Thoracic aorta (tissue), 2 donors: ENCODE measurements around the gene ZNF516. TPM values are rescaled to one million over a fixed set of nuclear protein-coding genes. Genes with fewer than 3 reads are reported as not detected.

Experiments used
- ATAC-seq: fragments of 150-250 bp; one replicate; pipeline ENCODE4 v1.8.0; 2017; ENCODE audit warnings: low read depth; ENCODE audit not compliant: insufficient number of reproducible peaks, low FRiP score
- DNase-seq: peaks from one replicate; pipeline ENCODE4 v3.0.0-alpha.2; 2020; ENCODE audit warnings: low spot score
- H3K27ac ChIP-seq, 2 donors: fragments of 200-600 bp; sonication (generic); 1 replicate in 1 of 2; 2 replicates in 1 of 2; pipeline ENCODE4 v1.5.1; 2016; ENCODE audit warnings: mild to moderate bottlenecking in 2 of 2, moderate library complexity in 2 of 2
- H3K27me3 ChIP-seq: fragments of 200-600 bp; sonication (generic); replicated peaks from 2 replicates; pipeline ENCODE4 v1.6.0; 2016; ENCODE audit warnings: mild to moderate bottlenecking; ENCODE audit not compliant: insufficient read depth
- H3K36me3 ChIP-seq: fragments of 200-600 bp; sonication (generic); one replicate; pipeline ENCODE4 v1.5.1; 2016
- H3K4me1 ChIP-seq, 2 donors: fragments of 200-600 bp; sonication (generic); 1 replicate in 1 of 2; 2 replicates in 1 of 2; pipeline versions ENCODE4 v1.5.1 to v1.6.0; 2016; ENCODE audit warnings: low read depth in 2 of 2, mild to moderate bottlenecking in 1 of 2; ENCODE audit not compliant: control insufficient read depth in 1 of 2
- H3K4me3 ChIP-seq: fragments of 200-600 bp; sonication (generic); 2 replicates; pipeline ENCODE4 v1.5.1; 2016; ENCODE audit warnings: mild to moderate bottlenecking
- H3K9me3 ChIP-seq: fragments of 200-600 bp; sonication (generic); 2 replicates; pipeline ENCODE4 v1.5.1; 2016
- total RNA-seq, 2 donors: library from RNA; depleted of rRNA; stranded (reverse); fragments of >200 nt; gene quantifications; one replicate each; pipeline versions ENCODE4 v1.1.0 to v1.2.3, GENCODE V29; 2016
- TF ChIP-seq, protein P1 (sequence below): fragments of 200-600 bp; sonication (generic); IDR thresholded peaks from one replicate; pipeline ENCODE4 v1.5.1; 2019; ENCODE audit warnings: antibody characterized with exemption

The ZNF516 gene
- total RNA-seq, 2 donors from 2014 or later: 19.5 to 19.8 TPM

DNA sequence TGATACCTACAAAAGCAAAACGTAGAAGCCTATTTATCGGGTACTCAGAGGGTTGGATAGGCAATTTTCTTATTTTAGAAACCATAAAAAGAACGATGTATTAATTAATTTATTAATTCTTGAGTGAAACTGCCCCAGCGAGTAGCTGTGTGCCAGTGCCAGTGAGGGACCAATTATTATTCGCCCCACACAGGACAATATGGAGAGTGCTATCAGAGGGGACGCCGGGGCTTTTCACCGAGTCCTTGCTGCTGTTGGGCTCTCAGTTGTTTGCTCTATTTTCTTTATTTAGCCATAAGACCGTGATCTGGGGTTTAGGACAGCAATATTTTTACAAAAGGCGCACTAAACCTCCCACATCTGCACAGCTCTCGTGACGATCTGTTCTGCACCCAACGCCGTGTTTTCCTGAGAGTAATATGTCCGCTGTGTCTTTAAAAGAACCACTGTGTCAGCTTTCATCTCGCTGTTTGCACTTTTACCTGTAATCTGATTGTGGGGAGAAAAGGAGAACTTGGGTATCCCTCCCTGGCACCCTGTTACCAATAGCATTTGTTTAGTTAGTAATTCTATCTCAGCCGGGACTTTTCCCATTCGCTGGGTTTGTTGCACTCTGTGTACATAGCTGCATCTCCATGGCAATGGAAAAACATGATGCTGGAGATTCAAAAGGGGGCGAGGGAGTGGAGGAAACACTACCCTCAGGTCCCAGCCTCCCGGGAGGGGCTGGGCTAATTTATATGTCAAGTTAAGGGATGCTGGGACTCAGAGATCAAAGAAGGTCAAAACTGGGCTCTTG lies 30.1 kb upstream of the ZNF516 start:
- Histone ChIP-seq H3K27ac (no peak overlapping the region), H3K4me3 (peak overlapping the region; percentile 18), H3K4me1 (peaks cover 11 to 25% of the 10 kb centered on the region in 2 donors), H3K9me3 (no peaks in the 10 kb centered on the region), H3K36me3 (no peaks in the 10 kb centered on the region), H3K27me3 (no peaks in the 10 kb centered on the region)
- ATAC-seq (no peak), DNase-seq (no peak)
- TF ChIP-seq, protein P1, sequence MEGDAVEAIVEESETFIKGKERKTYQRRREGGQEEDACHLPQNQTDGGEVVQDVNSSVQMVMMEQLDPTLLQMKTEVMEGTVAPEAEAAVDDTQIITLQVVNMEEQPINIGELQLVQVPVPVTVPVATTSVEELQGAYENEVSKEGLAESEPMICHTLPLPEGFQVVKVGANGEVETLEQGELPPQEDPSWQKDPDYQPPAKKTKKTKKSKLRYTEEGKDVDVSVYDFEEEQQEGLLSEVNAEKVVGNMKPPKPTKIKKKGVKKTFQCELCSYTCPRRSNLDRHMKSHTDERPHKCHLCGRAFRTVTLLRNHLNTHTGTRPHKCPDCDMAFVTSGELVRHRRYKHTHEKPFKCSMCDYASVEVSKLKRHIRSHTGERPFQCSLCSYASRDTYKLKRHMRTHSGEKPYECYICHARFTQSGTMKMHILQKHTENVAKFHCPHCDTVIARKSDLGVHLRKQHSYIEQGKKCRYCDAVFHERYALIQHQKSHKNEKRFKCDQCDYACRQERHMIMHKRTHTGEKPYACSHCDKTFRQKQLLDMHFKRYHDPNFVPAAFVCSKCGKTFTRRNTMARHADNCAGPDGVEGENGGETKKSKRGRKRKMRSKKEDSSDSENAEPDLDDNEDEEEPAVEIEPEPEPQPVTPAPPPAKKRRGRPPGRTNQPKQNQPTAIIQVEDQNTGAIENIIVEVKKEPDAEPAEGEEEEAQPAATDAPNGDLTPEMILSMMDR: no peak

DNA sequence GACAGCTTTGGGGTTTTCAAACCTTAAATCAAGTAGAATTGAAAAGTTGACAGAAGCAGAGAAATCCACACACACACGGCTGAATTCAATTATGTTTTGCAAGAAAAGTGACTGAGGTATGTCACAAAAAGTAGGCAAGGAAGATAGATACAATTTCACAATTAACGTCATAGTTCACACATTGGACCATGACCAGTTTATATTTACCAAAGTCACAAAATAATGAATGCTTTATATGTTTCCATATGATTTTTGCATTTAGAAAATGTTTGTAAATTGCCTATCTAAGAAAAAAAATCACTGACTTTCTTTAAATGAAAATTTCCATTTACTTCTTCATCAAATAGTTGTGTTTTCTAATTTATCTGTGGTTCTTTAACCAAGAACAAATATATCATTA lies 29.4 kb upstream of the ZNF516 start:
- Histone ChIP-seq H3K9me3 (no peaks in the 10 kb centered on the region), H3K4me3 (no peak overlapping the region), H3K4me1 (peaks cover 11 to 25% of the 10 kb centered on the region in 2 donors), H3K27ac (no peak overlapping the region), H3K27me3 (no peaks in the 10 kb centered on the region), H3K36me3 (no peaks in the 10 kb centered on the region)
- ATAC-seq (no peak), DNase-seq (no peak)
- TF ChIP-seq, protein P1: no peak

DNA sequence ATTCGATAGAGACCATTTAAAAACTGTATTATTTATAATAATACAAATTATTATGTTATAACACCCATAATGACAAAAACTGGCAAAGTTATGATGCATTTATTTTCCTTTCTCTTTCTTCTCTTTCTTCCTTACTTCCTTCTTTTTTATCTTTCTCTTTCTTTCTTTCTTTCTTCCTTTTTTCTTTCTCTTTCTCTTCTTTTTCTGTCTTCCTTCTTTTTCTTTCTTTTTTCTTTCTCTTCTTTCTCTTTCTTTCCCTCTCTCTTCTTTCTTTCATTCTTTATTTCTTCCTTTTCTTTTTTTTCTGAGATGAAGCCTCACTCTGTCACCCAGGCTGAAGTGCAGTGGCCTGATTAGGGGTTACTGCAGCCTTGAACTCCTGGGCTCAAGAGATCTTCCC lies 27.5 kb upstream of the ZNF516 start:
- Histone ChIP-seq H3K4me3 (no peak overlapping the region), H3K9me3 (no peaks in the 10 kb centered on the region), H3K36me3 (no peaks in the 10 kb centered on the region), H3K4me1 (peaks cover 0 to 8% of the 10 kb centered on the region in 2 donors), H3K27me3 (no peaks in the 10 kb centered on the region), H3K27ac (no peak overlapping the region)
- TF ChIP-seq, protein P1: no peak
- DNase-seq (no peak), ATAC-seq (no peak)

DNA sequence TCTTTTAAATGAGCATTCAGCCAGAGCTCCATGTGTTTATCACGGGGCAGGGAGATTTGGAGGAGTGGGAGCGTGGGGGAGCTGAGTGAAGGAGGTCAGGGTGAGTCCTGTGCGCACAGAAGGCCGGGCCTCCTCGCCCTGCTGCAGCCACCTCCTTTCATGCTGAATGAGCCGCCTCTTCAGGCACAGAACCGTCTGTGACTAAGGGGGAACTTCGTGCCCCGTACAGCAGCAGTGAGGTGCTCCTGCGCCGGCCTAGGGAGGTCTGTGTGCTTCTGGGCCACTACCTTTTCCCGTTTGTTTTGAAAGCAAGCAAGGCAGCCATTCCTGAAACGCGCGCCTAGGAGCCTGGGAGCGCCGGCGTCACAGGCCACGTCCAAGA lies 27.1 kb upstream of the ZNF516 start:
- H3K36me3 ChIP-seq: no peaks in the 10 kb centered on the region
- H3K4me1 ChIP-seq: peaks cover 0 to 7% of the 10 kb centered on the region in 2 donors
- no peaks in the 10 kb centered on the region for H3K9me3 ChIP-seq
- H3K4me3 ChIP-seq: no peak overlapping the region
- DNase-seq: no peak
- H3K27me3 ChIP-seq: no peaks in the 10 kb centered on the region
- no peak overlapping the region for H3K27ac ChIP-seq
- ATAC-seq: no peak
- TF ChIP-seq, protein P1: no peak

DNA sequence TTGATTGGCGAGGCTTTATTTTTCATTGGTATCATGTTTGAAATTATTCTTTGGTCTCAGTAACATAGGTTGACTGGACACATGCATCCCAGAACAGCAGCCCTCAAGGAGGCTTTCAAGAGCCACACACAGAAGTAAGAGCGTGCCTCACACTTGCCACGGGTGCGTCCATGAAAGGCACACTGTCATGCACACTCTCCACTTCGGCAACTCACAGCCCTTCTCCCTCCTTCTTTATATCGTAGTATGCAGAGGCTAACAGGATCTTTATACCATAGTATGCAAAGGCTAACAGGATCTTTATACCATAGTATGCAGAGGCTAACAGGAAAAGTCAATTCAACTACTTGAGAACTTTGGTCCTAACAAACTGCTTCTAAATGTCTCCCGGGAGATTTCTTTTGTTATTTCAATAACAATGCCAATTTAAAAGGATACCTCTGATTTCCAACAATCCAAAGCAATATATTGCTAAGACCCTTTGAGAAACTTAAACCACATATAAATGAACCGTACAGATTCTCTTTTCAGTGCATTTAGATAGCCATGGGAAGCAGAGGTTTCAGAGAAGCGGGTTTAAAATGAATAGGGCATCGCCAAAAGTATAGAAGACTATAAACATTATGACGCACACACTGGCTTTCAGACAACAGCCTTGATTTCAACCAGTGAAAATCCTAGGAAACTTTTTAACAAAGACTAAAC lies 26.5 kb upstream of the ZNF516 start:
- peaks cover 0 to 7% of the 10 kb centered on the region in 2 donors for H3K4me1 ChIP-seq
- no peaks in the 10 kb centered on the region for H3K9me3 ChIP-seq
- H3K27ac ChIP-seq: no peak overlapping the region
- no peak overlapping the region for H3K4me3 ChIP-seq
- ATAC-seq: no peak
- no peak for DNase-seq
- TF ChIP-seq, protein P1: no peak
- no peaks in the 10 kb centered on the region for H3K27me3 ChIP-seq
- no peaks in the 10 kb centered on the region for H3K36me3 ChIP-seq
